Amniotic epithelial cell (primary cell): ENCODE data around the gene APPL2.
"Not testable (repeated sequence)": the region's sequence is repeated elsewhere in the genome, so short reads cannot be mapped to it uniquely, and the experiment has no call there.

Source experiments
- DNase-seq: peaks from one replicate; pipeline ENCODE4 v3.0.0-alpha.2; 2010; ENCODE audit warnings: low read depth

APPL2 gene

GRCh38 chr12:105192624-105193225 is 43.2 kb downstream of the APPL2 start:
- no peak for DNase-seq

GRCh38 chr12:105190530-105190929 is 45.4 kb downstream of the APPL2 start:
- DNase-seq = no peak

- peak; percentile 27 for DNase-seq
These were observed 46.7 kb downstream of the APPL2 start for GRCh38 chr12:105189293-105189692.

- not testable (repeated sequence) for DNase-seq
These were observed 52.0 kb downstream of the APPL2 start for GRCh38 chr12:105183976-105184375.

GRCh38 chr12:105183406-105183805 is 52.6 kb downstream of the APPL2 start:
- DNase-seq = not testable (repeated sequence)

- not testable (repeated sequence) for DNase-seq
These were observed 56.9 kb downstream of the APPL2 start for GRCh38 chr12:105179114-105179513.

- no peak for DNase-seq
These were observed 58.8 kb downstream of the APPL2 start for GRCh38 chr12:105177208-105177607.

- DNase-seq = no peak
These were observed 60.5 kb downstream of the APPL2 start for GRCh38 chr12:105175397-105175990.

- DNase-seq = no peak
These were observed 64.1 kb downstream of the APPL2 start for GRCh38 chr12:105171691-105172436.

- DNase-seq = no peak
These were observed 65.8 kb downstream of the APPL2 start for GRCh38 chr12:105170139-105170538.

GRCh38 chr12:105168006-105168405 is 68.0 kb downstream of the APPL2 start:
- DNase-seq = no peak

- no peak for DNase-seq
These were observed 68.6 kb downstream of the APPL2 start for GRCh38 chr12:105167346-105167745.

GRCh38 chr12:105166736-105167135 is 69.2 kb downstream of the APPL2 start:
- peak; percentile 58 for DNase-seq

- peak; percentile 44 for DNase-seq
These were observed 71.9 kb downstream of the APPL2 start for GRCh38 chr12:105164068-105164467.

- no peak for DNase-seq
These were observed 73.8 kb downstream of the APPL2 start for GRCh38 chr12:105162174-105162573.

GRCh38 chr12:105158876-105159275 is 77.1 kb downstream of the APPL2 start:
- DNase-seq = no peak

- no peak for DNase-seq
These were observed 78.4 kb downstream of the APPL2 start for GRCh38 chr12:105157606-105158005.

GRCh38 chr12:105156260-105156659 is 79.7 kb downstream of the APPL2 start:
- DNase-seq = no peak

GRCh38 chr12:105142259-105142658 is 93.7 kb downstream of the APPL2 start:
- DNase-seq = no peak

GRCh38 chr12:105141320-105141922 is 94.6 kb downstream of the APPL2 start:
- DNase-seq = no peak

GRCh38 chr12:105138248-105138647 is 97.7 kb downstream of the APPL2 start:
- DNase-seq = no peak
